ENCODE measurements around the gene CMSS1.

- TF ChIP-seq MZF1 (tag by site-specific recombination; IDR thresholded peaks at IDR 0.05; ENCODE audit: borderline replicate concordance), result no peak
- TF ChIP-seq TRIM28 (IDR thresholded peaks at IDR 0.05; ENCODE audit: borderline replicate concordance, low read length), result no peak
- TF ChIP-seq CTCF (tag by site-specific recombination; IDR thresholded peaks at IDR 0.05), result no peak
- TF ChIP-seq ZNF660 (tag by site-specific recombination; IDR thresholded peaks at IDR 0.05), result no peak
- no peak for TF ChIP-seq YY1 (tag by site-specific recombination; IDR thresholded peaks at IDR 0.05)
- TF ChIP-seq REST (tag by site-specific recombination; IDR thresholded peaks at IDR 0.05), result no peak
Observed at GRCh38 chr3:99768126-99768525, 49.5 kb upstream of the CMSS1 start.
